GM19328 (cell line): Measurements from ENCODE around the gene WBP2.
A peak's percentile ranks its signal among the peaks of the same experiment; 100 is the strongest.
"Not testable (repeated sequence)": the region's sequence is repeated elsewhere in the genome, so short reads cannot be mapped to it uniquely, and the experiment has no call there.

Source experiments
- ATAC-seq: cut with Tn5 transposase; IDR thresholded peaks from one replicate; pipeline ENCODE4 v1.9.1; 2021; ENCODE audit warnings: mild to moderate bottlenecking, moderate library complexity; ENCODE audit not compliant: unreplicated experiment

Gene WBP2

DNA sequence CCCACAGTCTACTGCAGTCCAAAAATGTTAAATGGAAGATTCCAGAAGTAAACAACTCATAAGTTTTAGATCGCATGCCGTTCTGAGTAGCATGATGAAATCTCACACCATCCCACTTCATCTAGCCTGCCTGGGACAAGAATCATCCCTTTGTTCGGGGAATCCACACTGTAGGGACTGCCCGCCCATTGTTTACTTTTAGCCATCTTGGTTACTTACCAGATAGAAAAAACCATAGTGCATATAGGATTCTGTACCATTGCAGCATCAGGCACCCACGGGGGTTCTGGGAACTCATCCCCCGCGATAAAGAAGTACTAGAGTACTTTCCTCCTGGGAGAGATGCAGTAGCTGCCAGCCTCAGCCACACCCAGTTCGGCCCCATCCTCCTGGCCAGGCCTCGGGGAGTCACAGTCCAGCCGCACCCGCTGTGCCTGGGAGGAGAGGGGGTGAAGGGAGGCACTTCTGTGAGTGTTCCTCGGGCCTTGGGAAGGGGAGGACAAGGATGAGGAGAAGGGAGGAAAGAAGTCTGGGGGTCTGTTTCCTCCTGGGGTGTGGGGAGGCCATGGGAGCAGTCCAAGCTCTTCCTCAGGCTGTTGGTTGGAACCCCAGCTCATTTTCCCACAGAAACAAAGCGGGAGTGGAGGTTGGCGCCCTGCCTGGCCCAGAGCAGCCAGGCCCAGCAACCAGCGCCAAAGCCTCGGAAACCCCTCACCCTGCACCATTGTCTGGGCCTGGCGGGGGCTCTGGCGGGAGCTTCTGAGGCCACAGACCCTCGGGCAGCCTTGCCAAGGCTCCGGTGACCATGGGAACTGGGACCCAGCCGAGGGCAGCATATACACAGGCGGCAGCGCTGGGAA is 14.4 kb upstream of the WBP2 start:
- no peak for ATAC-seq

DNA sequence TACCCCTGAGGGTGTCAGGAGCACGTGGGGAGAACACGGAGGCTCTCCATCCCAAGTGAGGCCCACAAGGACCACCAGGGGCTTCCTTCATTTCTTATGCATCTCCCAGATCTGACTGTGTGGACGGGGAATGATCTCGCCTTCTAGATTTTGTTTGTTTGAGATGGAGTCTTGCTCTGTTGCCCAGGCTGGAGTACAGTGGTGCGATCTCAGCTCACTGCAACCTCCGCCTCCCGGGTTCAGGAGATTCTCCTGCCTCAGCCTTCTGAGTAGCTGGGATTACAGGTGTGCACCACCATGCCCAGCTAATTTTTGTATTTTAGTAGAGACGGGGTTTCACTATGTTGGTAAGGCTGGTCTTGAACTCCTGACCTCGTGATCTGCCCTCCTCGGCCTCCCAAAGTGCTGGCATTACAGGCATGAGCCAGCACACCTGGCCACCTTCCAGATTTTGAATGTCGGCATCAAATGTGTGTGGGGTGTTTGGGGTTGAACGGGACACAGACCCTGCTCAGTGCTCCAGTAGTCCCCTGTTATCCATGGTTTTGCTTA is 13.7 kb upstream of the WBP2 start:
- ATAC-seq, result not testable (repeated sequence)

GRCh38 chr17:75865404-75866188 is 10.5 kb upstream of the WBP2 start:
- ATAC-seq, result not testable (repeated sequence)

DNA sequence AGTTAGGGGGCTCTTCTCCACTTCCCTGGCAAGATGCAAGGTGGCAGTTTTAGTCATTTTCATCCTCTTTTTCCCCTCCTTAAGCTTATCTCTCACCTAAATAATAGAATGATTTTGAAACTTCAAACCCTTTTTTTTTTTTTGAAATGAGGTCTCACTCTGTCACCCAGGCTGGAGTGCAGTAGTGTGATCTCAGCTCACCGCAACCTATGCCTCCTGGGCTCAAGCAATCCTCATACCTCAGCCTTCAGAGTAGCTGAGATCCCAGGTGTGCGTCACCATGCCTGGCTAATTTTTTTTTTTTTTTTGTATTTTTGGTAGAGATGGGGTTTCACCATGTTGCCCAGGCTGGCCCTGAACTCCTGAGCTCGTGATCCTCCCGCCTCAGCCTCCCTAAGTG is 9.8 kb upstream of the WBP2 start:
- ATAC-seq, result not testable (repeated sequence)

DNA sequence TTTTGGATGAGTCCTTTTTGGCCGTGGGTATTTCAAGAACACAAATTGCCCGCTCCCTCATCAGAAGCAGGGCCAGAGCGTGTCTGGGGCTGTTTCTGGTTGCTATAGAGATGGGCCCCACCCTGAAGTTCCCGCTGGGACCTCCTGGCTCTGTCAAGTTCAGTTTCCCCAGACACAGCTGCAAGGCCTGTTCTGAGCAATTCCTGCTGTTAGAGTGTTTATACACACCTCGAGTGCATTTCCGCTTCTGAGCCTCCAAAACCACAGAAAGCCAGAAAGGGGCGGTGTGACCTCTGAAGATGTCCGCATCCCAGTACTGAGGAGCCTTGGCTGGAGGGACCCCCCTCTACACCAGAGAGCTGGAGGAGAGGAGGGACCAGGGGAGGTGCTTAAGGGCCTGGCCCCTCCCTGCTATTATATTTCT is 9.3 kb upstream of the WBP2 start:
- peak; percentile 57 for ATAC-seq

- no peak for ATAC-seq
Observed at GRCh38 chr17:75861927-75862317, 6.8 kb upstream of the WBP2 start.

DNA sequence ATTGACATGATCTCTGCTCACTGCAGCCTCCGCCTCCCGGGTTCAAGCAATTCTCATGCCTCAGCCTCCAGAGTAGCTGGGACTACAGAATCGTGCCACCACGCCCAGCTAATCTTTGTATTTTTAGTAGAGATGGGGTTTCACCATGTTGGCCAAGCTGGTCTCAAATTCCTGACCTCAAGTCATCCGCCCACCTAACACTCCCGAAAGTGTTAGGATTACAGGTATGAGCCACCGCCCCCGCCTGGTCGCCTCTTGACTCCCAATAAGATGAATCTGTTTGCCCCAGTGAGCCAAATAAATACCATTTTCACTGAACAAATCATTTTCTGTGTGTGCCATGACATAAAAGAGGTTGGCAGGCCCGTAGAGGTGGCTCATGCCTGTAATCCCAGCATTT is 4.2 kb upstream of the WBP2 start:
- ATAC-seq, result not testable (repeated sequence)

DNA sequence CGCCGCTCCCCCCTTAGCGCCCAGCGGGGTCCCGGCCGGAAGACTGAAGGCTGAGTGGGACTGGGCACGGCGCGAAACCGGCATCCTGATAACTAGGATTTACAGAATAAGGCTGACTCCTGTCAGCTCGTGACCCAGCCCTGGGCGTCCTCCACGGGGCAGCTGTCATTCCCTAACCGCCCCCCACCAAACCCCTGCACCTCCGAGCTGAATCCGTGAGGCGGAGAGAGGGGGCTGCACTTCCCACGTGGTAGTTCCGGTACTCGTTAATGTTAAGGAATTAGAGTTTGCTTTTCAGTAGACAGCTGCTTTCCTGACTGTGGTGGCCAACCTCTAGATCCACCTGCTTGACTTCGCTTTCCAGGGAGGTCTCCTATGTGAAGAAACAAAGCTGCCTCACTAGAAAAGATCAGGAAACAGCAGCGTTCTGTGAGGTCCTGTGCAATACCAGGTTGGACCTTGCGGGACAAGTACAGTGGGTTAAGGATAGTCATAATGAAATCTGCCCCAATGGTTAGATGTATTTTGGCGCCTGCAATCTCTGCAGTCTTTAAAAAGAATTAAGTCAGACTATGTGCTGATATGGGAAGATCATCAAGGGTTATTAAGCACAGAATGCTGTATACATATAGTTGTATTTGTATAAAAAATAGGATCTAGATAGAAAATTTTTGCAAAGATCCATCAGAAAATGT is 1.1 kb upstream of the WBP2 start:
- no peak for ATAC-seq

- no peak for ATAC-seq
Observed at GRCh38 chr17:75854881-75855309, 240 bp downstream of the WBP2 start.

DNA sequence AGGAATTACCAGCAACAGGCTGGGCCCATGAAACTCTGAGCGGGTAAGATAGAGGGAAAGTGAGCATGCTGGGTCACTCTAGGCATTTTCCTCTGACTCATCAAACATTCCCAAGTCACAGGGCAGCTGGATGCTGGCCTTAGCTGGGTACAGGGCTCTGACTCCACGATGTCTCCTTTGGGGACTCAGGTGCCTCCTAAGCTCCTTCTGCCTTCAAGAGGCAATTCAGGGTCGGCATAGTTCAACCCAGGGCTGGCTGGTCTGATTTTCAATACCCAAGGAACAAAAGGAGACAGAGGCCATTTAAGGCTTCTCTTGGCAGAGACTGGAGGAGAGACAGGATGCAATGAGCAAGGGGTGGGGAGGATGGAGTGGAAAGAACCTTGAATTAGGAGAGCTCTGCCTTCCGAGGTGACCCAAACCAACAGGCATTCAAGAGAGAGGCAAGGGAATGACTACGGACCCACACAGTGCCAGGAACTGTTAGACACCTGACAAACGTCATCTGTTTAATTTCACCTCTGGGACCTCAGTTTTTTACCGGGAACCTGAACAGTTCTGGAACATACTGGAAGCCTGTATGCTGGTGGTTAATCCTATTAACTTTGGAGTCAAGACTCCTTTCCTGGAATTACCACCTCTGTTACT is 910 bp downstream of the WBP2 start:
- ATAC-seq, result no peak

- ATAC-seq, result no peak
Observed at GRCh38 chr17:75853433-75853832, 1.7 kb downstream of the WBP2 start.

GRCh38 chr17:75851693-75851991 is 3.5 kb downstream of the WBP2 start:
- not testable (repeated sequence) for ATAC-seq

GRCh38 chr17:75850928-75851692 is 4.0 kb downstream of the WBP2 start:
- no peak for ATAC-seq

DNA sequence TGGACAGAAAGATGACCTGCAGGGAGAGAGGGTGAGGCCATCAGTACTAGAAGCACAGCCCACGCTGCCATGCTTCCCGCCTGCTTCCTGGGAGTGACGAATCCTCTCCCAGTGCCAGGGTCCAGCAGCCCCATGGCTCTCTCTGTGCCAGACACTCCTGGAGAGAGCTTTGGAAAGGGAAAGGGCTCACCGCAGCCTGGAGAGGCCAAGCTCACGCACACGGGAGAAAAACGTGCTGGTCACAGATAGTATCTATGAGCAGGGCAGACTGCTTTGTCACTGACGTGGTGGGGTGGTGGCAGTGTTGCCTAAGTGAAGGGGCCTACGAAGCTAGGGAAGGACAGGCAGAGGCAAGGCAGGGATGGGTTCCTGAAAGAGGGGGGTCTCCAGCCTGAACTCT is 5.4 kb downstream of the WBP2 start:
- ATAC-seq, result no peak

DNA sequence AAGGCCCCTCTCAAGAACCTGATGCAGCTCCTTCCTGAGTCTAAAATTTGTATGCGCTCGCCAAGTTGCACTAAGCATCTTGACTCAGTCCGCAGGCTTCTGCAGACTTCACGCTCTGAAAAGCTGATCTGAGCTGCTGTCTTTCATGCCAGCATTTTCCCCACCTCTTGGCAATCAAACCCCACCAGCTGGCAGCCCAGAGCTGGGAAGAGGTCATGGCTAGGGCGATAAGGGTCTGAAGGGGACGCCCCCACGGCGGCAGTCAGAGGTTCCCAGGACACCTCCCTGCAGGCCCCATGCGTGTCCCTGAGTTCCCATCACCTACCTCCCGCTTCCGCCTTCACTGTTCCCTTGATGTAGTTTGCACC is 5.9 kb downstream of the WBP2 start:
- ATAC-seq, result no peak

DNA sequence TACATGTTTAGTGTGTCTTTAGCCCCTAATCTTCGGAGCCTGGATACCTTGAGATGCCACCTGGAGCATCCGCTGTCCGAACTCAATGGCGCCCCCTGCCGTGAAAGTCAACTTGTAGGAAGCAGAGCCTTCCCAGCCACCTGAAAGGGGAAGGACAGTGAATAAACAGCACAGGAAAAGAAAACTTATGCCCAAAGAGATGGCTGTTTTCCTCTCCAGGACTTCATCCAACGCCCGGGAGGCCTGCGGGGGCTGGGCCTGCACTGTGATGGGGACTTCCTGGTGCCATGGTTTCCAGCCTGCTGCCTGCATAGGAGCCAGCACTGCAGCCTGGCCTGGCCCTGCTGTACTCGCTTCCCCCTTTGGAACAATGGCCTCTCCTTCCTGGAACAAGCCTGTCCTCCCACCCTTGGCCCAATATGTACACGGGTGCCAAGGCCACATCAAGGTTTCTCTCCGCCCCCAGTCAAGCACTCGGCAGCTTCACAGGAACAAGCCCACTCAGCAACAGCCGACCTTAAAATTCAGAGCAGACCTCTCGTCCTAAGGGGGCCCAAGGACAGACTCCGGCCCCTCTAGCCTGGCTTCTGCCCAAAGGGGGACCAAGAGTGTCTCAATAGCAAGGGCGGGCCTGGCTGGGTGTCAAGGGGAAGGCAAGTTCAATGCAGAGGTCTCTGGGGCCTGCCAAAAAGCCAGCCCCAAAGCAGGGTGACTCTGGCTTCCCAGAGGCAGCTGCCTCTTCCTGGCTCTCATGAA is 6.4 kb downstream of the WBP2 start:
- ATAC-seq, result no peak

- no peak for ATAC-seq
Observed at GRCh38 chr17:75847614-75848522, 7.3 kb downstream of the WBP2 start.
